ENCODE measurements around the gene ATP8B2. TPM values are rescaled to one million over a fixed set of nuclear protein-coding genes. Genes with fewer than 3 reads are reported as not detected.
"Not testable (repeated sequence)": the region's sequence is repeated elsewhere in the genome, so short reads cannot be mapped to it uniquely, and the experiment has no call there.

The ATP8B2 gene
- total RNA-seq, 1 donor from 2014 or later: 77.0 TPM

- DNase-seq (ENCODE audit: low read depth, low spot score): peak; percentile 48
Measured at GRCh38 chr1:154325583-154326545, 539 bp downstream of the ATP8B2 start.

- no peak for DNase-seq (ENCODE audit: low read depth, low spot score)
Measured at GRCh38 chr1:154326546-154327465, 1.5 kb downstream of the ATP8B2 start.

- DNase-seq (ENCODE audit: low read depth, low spot score): peak; percentile 19
Measured at GRCh38 chr1:154327466-154328317, 2.4 kb downstream of the ATP8B2 start.

- peak; percentile 24 for DNase-seq (ENCODE audit: low read depth, low spot score)
Measured at GRCh38 chr1:154328318-154329151, 3.2 kb downstream of the ATP8B2 start.

GRCh38 chr1:154329152-154329521, 3.8 kb downstream of the ATP8B2 start:
- no peak for DNase-seq (ENCODE audit: low read depth, low spot score)

GRCh38 chr1:154329551-154330131, 4.3 kb downstream of the ATP8B2 start:
- no peak for DNase-seq (ENCODE audit: low read depth, low spot score)

- no peak for DNase-seq (ENCODE audit: low read depth, low spot score)
Measured at GRCh38 chr1:154330669-154331068, 5.3 kb downstream of the ATP8B2 start.

GRCh38 chr1:154334079-154335024, 9.0 kb downstream of the ATP8B2 start:
- DNase-seq (ENCODE audit: low read depth, low spot score): no peak

GRCh38 chr1:154335025-154335714, 9.8 kb downstream of the ATP8B2 start:
- DNase-seq (ENCODE audit: low read depth, low spot score): peak; percentile 79

- DNase-seq (ENCODE audit: low read depth, low spot score): no peak
Measured at GRCh38 chr1:154337253-154337894, 12.0 kb downstream of the ATP8B2 start.

GRCh38 chr1:154338875-154339274, 13.6 kb downstream of the ATP8B2 start:
- DNase-seq (ENCODE audit: low read depth, low spot score): no peak

- DNase-seq (ENCODE audit: low read depth, low spot score): not testable (repeated sequence)
Measured at GRCh38 chr1:154341366-154341765, 16.0 kb downstream of the ATP8B2 start.

GRCh38 chr1:154342132-154342531, 16.8 kb downstream of the ATP8B2 start:
- no peak for DNase-seq (ENCODE audit: low read depth, low spot score)

GRCh38 chr1:154342836-154343472, 17.6 kb downstream of the ATP8B2 start:
- DNase-seq (ENCODE audit: low read depth, low spot score): no peak

GRCh38 chr1:154344977-154345837, 19.9 kb downstream of the ATP8B2 start:
- DNase-seq (ENCODE audit: low read depth, low spot score): no peak

GRCh38 chr1:154346276-154346917, 21.1 kb downstream of the ATP8B2 start:
- no peak for DNase-seq (ENCODE audit: low read depth, low spot score)

Measured in pulmonary artery endothelial cell (primary cell).